ENCODE results near the gene JAM2.

JAM2 gene

DNA sequence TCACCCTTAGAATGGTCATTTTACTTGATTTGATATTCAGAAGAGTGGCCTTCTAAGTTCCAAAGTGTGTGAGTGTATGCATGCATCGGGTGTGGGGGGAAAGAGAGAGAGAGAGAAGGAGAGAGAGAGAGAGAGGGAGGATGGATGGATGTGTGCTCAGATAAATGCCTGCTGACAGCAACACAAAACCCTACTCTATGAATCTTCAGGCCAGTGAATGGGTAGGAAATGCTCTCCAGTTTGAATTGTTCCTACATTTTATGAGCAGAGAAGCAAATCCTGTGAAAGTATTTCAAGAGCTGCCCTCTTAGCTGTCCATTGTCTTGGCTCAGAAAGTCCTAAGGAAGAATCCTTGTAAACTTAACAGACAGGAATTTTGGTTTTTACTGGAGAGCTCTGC is 7.4 kb downstream of the JAM2 start:
- in situ Hi-C loops (cut with HindIII; ENCODE audit: low sequenced_read_pairs), result no loop called here
- no peak overlapping the region for H3K4me3 ChIP-seq (ENCODE audit: low read depth, low read length)
- no peak for DNase-seq (ENCODE audit: low read depth)
- TF ChIP-seq, protein P1, sequence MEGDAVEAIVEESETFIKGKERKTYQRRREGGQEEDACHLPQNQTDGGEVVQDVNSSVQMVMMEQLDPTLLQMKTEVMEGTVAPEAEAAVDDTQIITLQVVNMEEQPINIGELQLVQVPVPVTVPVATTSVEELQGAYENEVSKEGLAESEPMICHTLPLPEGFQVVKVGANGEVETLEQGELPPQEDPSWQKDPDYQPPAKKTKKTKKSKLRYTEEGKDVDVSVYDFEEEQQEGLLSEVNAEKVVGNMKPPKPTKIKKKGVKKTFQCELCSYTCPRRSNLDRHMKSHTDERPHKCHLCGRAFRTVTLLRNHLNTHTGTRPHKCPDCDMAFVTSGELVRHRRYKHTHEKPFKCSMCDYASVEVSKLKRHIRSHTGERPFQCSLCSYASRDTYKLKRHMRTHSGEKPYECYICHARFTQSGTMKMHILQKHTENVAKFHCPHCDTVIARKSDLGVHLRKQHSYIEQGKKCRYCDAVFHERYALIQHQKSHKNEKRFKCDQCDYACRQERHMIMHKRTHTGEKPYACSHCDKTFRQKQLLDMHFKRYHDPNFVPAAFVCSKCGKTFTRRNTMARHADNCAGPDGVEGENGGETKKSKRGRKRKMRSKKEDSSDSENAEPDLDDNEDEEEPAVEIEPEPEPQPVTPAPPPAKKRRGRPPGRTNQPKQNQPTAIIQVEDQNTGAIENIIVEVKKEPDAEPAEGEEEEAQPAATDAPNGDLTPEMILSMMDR (IDR thresholded peaks at IDR 0.05; ENCODE audit: low read depth, low read length, missing control alignments), result no peak

DNA sequence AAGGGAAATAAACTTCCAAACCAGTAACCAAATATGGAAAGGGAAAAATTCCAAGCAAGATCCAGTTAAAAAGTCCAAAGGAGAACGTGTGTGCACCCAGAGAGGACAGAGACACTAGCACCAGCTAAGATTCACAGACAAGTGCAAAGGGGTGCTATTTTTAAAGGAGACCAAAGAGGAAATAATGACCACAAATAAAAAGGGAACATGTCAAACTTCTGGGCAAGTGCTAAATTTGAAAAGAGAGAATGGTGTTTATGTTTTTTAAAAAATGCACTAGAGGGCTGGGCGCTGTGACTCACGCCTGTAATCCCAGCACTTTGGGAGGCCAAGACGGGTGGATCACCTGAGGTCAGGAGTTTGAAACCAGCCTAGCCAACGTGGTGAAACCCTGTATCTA is 8.6 kb downstream of the JAM2 start:
- no peak for DNase-seq (ENCODE audit: low read depth)
- TF ChIP-seq, protein P1 (IDR thresholded peaks at IDR 0.05; ENCODE audit: low read depth, low read length, missing control alignments), result no peak
- no peak overlapping the region for H3K4me3 ChIP-seq (ENCODE audit: low read depth, low read length)
- in situ Hi-C loops (cut with HindIII; ENCODE audit: low sequenced_read_pairs), result no loop called here

DNA sequence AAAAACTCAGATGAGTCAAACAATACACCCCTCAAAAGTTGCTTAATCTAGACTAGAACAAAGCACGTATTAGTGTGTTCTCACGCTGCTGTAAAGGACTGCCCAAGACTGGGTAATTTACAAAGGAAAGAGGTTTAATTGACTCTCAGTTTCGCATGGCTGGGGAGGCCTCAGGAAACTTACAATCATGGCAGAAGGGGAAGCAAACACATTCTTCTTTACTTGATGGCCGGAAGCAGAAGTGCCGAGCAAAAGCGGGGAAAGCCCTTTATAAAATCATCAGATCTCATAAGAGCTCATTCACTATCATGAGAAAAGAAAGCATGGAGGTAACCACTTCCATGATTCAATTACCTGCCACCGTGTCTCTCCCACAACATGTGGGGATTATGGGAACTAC is 10.1 kb downstream of the JAM2 start:
- no peak overlapping the region for H3K4me3 ChIP-seq (ENCODE audit: low read depth, low read length)
- TF ChIP-seq, protein P1 (IDR thresholded peaks at IDR 0.05; ENCODE audit: low read depth, low read length, missing control alignments), result no peak
- DNase-seq (ENCODE audit: low read depth), result no peak
- in situ Hi-C loops (cut with HindIII; ENCODE audit: low sequenced_read_pairs), result no loop called here

DNA sequence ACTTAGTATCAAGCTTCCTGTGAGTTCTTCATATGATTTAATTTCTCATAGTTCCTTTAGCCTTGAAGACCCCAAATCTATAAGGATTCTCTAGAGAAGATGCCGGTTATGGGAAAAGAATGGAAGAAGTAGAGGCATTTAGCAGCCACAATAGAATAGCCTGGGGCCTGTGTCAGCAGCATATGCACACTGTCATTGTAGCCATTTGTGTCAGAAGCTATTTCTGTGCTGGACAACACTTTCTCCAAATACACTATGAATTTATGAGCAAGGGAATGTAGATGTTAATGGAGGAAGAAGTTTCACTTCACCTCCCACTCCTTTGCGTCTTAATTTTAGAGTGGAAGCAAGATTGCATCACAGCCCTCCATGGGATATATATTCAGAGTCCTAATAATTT is 17.4 kb downstream of the JAM2 start:
- no peak for DNase-seq (ENCODE audit: low read depth)
- in situ Hi-C loops (cut with HindIII; ENCODE audit: low sequenced_read_pairs), result no loop called here
- TF ChIP-seq, protein P1 (IDR thresholded peaks at IDR 0.05; ENCODE audit: low read depth, low read length, missing control alignments), result no peak

DNA sequence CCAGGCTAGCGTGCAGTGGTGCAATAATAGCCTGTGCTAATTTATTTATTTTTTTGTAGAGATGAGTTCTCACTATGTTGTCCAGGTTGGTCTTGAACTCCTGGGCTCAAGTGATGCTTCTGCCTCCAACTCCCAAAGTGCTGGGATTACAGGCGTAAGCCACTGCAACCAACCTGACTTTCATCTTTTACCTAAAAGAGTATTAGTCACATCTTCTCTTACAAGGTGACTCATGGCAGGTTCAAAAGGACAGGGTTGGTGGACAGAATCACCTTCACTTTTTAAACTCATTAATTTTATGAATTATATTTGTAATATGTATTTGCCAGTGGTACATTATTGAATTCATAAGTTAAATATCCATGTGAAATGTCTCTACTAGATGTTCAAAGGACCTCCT is 18.1 kb downstream of the JAM2 start:
- no peak overlapping the region for H3K4me3 ChIP-seq (ENCODE audit: low read depth, low read length)
- no peak for DNase-seq (ENCODE audit: low read depth)
- in situ Hi-C loops (cut with HindIII; ENCODE audit: low sequenced_read_pairs), result no loop called here
- TF ChIP-seq, protein P1 (IDR thresholded peaks at IDR 0.05; ENCODE audit: low read depth, low read length, missing control alignments), result no peak

More for the DNA sequence above, 17.4 kb downstream of the JAM2 start:
- H3K4me3 ChIP-seq (ENCODE audit: low read depth, low read length), result no peak overlapping the region

DNA sequence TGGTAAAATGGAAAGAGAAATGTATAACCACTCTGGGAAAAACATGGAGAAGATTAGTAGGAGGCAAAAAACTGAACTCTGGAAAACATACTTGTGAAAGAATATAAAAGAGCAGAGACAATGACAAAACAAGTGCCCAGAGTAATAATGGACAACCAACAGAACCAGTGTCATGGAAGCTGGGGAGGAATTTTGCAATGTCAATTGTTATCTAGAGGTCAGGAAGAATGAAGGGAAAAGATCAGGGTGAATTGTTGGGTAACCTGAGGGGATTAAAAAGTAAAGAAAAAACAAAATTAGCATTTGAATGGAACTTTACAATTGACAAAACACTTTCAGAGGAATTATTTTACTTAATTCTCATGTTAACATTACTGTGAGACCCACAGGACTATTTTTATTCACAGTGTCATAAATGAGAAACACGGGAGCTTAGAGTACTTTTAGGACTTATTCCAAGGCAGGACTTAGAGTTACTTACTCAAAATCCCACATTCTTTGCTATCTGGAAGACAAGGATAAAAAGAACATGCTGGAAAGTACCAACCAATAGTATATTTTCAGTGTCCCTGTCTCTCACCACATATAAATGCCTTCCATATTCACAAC is 19.5 kb downstream of the JAM2 start:
- in situ Hi-C loops (cut with HindIII; ENCODE audit: low sequenced_read_pairs), result no loop called here
- no peak overlapping the region for H3K4me3 ChIP-seq (ENCODE audit: low read depth, low read length)
- no peak for DNase-seq (ENCODE audit: low read depth)
- TF ChIP-seq, protein P1 (IDR thresholded peaks at IDR 0.05; ENCODE audit: low read depth, low read length, missing control alignments), result no peak
